K562 (cell line): ENCODE data around the gene SMAD1. TPM values are rescaled to one million over a fixed set of nuclear protein-coding genes. Genes with fewer than 3 reads are reported as not detected.

Experiments used
- ATAC-seq: fragments of 200-7000 bp; cut with Tn5 transposase; 3 replicates; pipeline ENCODE4 v1.9.1; 2020; ENCODE audit warnings: moderate library complexity
- BruUV-seq: library from RNA; stranded (reverse); fragments of 400-500 nt; replicated peaks from 2 replicates; lab custom pipeline; 2021; lab: Mats Ljungman, UMichigan
- CTCF ChIA-PET: fragments of 300-600 bp; formaldehyde crosslinking; extraction: SDS; loops from one replicate; lab custom pipeline; 2021; ENCODE audit warnings: low intra/inter-chr PET ratio; lab: Yijun Ruan, JAX
- POLR2A ChIA-PET: fragments of 300-600, 350-650 bp; sonication (Branson Sonifier 250); formaldehyde crosslinking; extraction: SDS; loops from one replicate; lab custom pipeline; 2021; ENCODE audit warnings: antibody characterized with exemption, inconsistent platforms; lab: Yijun Ruan, JAX
- DNase-seq, 4 experiments: peaks; one replicate each; pipeline versions ENCODE4 v3.0.0 to v3.0.0-alpha.2; 2011 to 2018; ENCODE audit warnings: low spot score in 3 of 4, mixed read lengths in 3 of 4; ENCODE audit errors: extremely low read depth in 1 of 4
- FAIRE-seq: peaks from 2 replicates; lab custom pipeline; 2011; peaks lifted over from hg19 to GRCh38; lab: Jason Lieb, UNC
- H2AFZ ChIP-seq: 2 replicates; pipeline ENCODE4 v1.6.0; 2011; ENCODE audit warnings: low read depth, low read length, control low read depth, inconsistent platforms
- H3K27ac ChIP-seq: fragments of 200-600 bp; 3 replicates; pipeline ENCODE4 v1.8.0; 2011; ENCODE audit warnings: low read depth, mild to moderate bottlenecking, control low read depth, inconsistent platforms, low read length, moderate library complexity, mixed read lengths; ENCODE audit errors: extremely low read depth
- H3K27me3 ChIP-seq, 2 experiments: fragments of 300-600 bp in 1 of 2; 2 replicates in 1 of 2; 3 replicates in 1 of 2; pipeline versions ENCODE4 v1.6.0 to v1.8.0; 2011; ENCODE audit warnings: inconsistent platforms in 2 of 2, low read length in 2 of 2, mild to moderate bottlenecking in 1 of 2, mixed read lengths in 1 of 2, moderate library complexity in 1 of 2; ENCODE audit not compliant: control insufficient read depth in 2 of 2, insufficient read depth in 2 of 2
- H3K36me3 ChIP-seq: fragments of 300-600 bp; 3 replicates; pipeline ENCODE4 v1.8.0; 2011; ENCODE audit warnings: mild to moderate bottlenecking, low read length, inconsistent platforms; ENCODE audit not compliant: control insufficient read depth, insufficient read depth
- H3K4me1 ChIP-seq, 2 experiments: fragments of 200-600 bp in 1 of 2; replicated peaks in 1 of 2; 2 replicates in 1 of 2; 3 replicates in 1 of 2; pipeline versions ENCODE4 v1.5.1 to v1.8.0; 2011; ENCODE audit warnings: inconsistent platforms in 2 of 2, low read length in 2 of 2, mild to moderate bottlenecking in 1 of 2, mixed read lengths in 1 of 2, moderate library complexity in 1 of 2; ENCODE audit not compliant: control insufficient read depth in 2 of 2, insufficient read depth in 2 of 2
- H3K4me2 ChIP-seq: 2 replicates; pipeline ENCODE4 v1.6.1; 2011; ENCODE audit warnings: low read length, control low read depth, inconsistent platforms, mixed read lengths; ENCODE audit not compliant: insufficient read depth
- H3K4me3 ChIP-seq: fragments of 200-600 bp; sonication (generic), shearing (Covaris generic); 2 replicates; pipeline ENCODE4 v1.5.1; 2016; ENCODE audit warnings: control low read depth, inconsistent platforms
- H3K79me2 ChIP-seq: fragments of 200-600 bp; 3 replicates; pipeline ENCODE4 v1.8.0; 2011; ENCODE audit warnings: low read length, inconsistent platforms; ENCODE audit not compliant: control insufficient read depth, insufficient read depth
- H3K9ac ChIP-seq, 2 experiments: 2 replicates each; pipeline versions ENCODE4 v1.6.0 to v1.6.1; 2011; ENCODE audit warnings: low read depth in 2 of 2, low read length in 2 of 2, control low read depth in 1 of 2, inconsistent platforms in 1 of 2, mild to moderate bottlenecking in 1 of 2, mixed read lengths in 1 of 2; ENCODE audit not compliant: insufficient read depth in 1 of 2
- H3K9me1 ChIP-seq: one replicate; pipeline ENCODE4 v1.6.0; 2011; ENCODE audit warnings: inconsistent platforms, mild to moderate bottlenecking, low read length, moderate library complexity; ENCODE audit not compliant: control insufficient read depth, insufficient read depth
- H3K9me3 ChIP-seq: replicated peaks from 2 replicates; pipeline ENCODE4 v1.5.1; 2011; ENCODE audit warnings: low read depth, low read length, inconsistent platforms; ENCODE audit not compliant: control insufficient read depth, insufficient read depth
- H4K20me1 ChIP-seq: replicated peaks from 2 replicates; pipeline ENCODE4 v1.6.1; 2011; ENCODE audit warnings: low read length, inconsistent platforms, mixed read lengths; ENCODE audit not compliant: control insufficient read depth, insufficient read depth
- ARNT ChIP-seq, 2 experiments: fragments of 450-650 bp; IDR thresholded peaks; 2 replicates each; pipeline ENCODE4 v1.6.1; 2016; ENCODE audit warnings: mild to moderate bottlenecking in 1 of 2
- CEBPG ChIP-seq, 3 experiments: fragments of 200-800 bp in 1 of 3; sonication (Bioruptor generic) in 1 of 3; sonication (generic) in 1 of 3; formaldehyde crosslinking in 1 of 3; IDR thresholded peaks in 2 of 3; conservative IDR thresholded peaks in 1 of 3; 2 replicates each; pipeline versions ENCODE4 v1.6.1 to v1.8.0; 2016 to 2022; ENCODE audit warnings: missing compliant biosample characterization in 2 of 3, missing genetic modification characterization in 2 of 3, mild to moderate bottlenecking in 1 of 3, missing genetic modification reagents in 1 of 3
- DNMT1 ChIP-seq: fragments of 450-650 bp; IDR thresholded peaks from 2 replicates; pipeline ENCODE4 v1.6.1; 2016; ENCODE audit warnings: antibody characterized with exemption, mild to moderate bottlenecking
- ETV1 ChIP-seq: fragments of 450-650 bp; conservative IDR thresholded peaks from 2 replicates; pipeline ENCODE4 v1.6.1; 2016; ENCODE audit warnings: missing genetic modification characterization, control low read depth, low read depth, missing compliant biosample characterization
- FIP1L1 ChIP-seq: fragments of 200-400 bp; formaldehyde crosslinking; IDR thresholded peaks from 2 replicates; pipeline ENCODE4 v1.6.1; 2018; ENCODE audit warnings: mild to moderate bottlenecking, low read depth, low read length; ENCODE audit not compliant: poor library complexity, severe bottlenecking
- HNRNPK ChIP-seq: fragments of 200-400 bp; formaldehyde crosslinking; IDR thresholded peaks from one replicate; pipeline ENCODE4 v1.6.1; 2018; ENCODE audit warnings: mild to moderate bottlenecking, low read depth, low read length; ENCODE audit not compliant: poor library complexity, severe bottlenecking
- MAZ ChIP-seq, 2 experiments: fragments of 450-650 bp in 1 of 2; sonication (generic) in 1 of 2; formaldehyde crosslinking; IDR thresholded peaks in 1 of 2; conservative IDR thresholded peaks in 1 of 2; 2 replicates each; pipeline versions ENCODE4 v1.4.0 to v1.5.0; 2020; ENCODE audit warnings: mild to moderate bottlenecking in 1 of 2, missing genetic modification reagents in 1 of 2
- NR2C1 ChIP-seq, 2 experiments: fragments of 450-650 bp; IDR thresholded peaks; 2 replicates each; pipeline ENCODE4 v1.6.1; 2017; ENCODE audit warnings: mild to moderate bottlenecking in 2 of 2, antibody characterized with exemption in 1 of 2, inconsistent platforms in 1 of 2, missing compliant biosample characterization in 1 of 2, missing genetic modification characterization in 1 of 2
- PHB2 ChIP-seq: fragments of 450-650 bp; IDR thresholded peaks from 2 replicates; pipeline ENCODE4 v1.6.1; 2017; ENCODE audit warnings: low read depth
- RHOXF2B ChIP-seq: fragments of 250-450 bp; sonication (Bioruptor Pico); conservative IDR thresholded peaks from 2 replicates; pipeline ENCODE4 v1.5.1; 2021
- SMARCB1 ChIP-seq: IDR thresholded peaks from 2 replicates; pipeline ENCODE4 v1.6.1; 2011; ENCODE audit warnings: improper control_type of control experiment, low read depth; ENCODE audit not compliant: insufficient read length
- SMC3 ChIP-seq: conservative IDR thresholded peaks from 2 replicates; pipeline ENCODE4 v1.6.1; 2011; ENCODE audit warnings: low read depth, low read length, improper control_type of control experiment; ENCODE audit not compliant: insufficient read depth
- SRSF3 ChIP-seq: fragments of 200-400 bp; formaldehyde crosslinking; IDR thresholded peaks from 2 replicates; pipeline ENCODE4 v1.6.1; 2016; ENCODE audit warnings: mild to moderate bottlenecking, low read length, moderate library complexity; ENCODE audit not compliant: insufficient read depth
- ZNF436 ChIP-seq: fragments of 250-450, 450-650 bp; sonication (Bioruptor Pico); formaldehyde crosslinking; IDR thresholded peaks from 2 replicates; pipeline ENCODE4 v1.7.0; 2020; ENCODE audit warnings: mild to moderate bottlenecking
- ZNF583 ChIP-seq: fragments of 250-450 bp; sonication (Bioruptor Pico); IDR thresholded peaks from 2 replicates; pipeline ENCODE4 v1.4.0; 2020
- WGBS: fragments of 100-300 bp; shearing (Covaris generic); methylation state at CpG from one replicate; pipeline ENCODE4 v1.1.6; 2016; ENCODE audit warnings: low coverage, mixed read lengths; ENCODE audit not compliant: insufficient coverage; ENCODE audit errors: missing lambda C conversion rate; 5-methylcytosine and 5-hydroxymethylcytosine counted together
- in situ Hi-C: fragments of 300-500 bp; cut with MboI; formaldehyde crosslinking; loops from 4 replicates; pipeline ENCODE4 v1.15.0; 2018; ENCODE audit warnings: inconsistent platforms, mixed read lengths
- intact Hi-C: fragments of 100-400 bp; cut with micrococcal nuclease; formaldehyde crosslinking; loops from 2 replicates; pipeline ENCODE4 v1.14.2; 2022
- polyA plus RNA-seq, 8 experiments: library from polyadenylated mRNA; depleted of rRNA in 4 of 8; stranded (reverse) in 5 of 8; unstranded in 3 of 8; fragments of >200 nt; fragmentation: Nextera tagmentation in 2 of 8; fragmentation: Illumina TruSeq in 1 of 8; extraction: Ambion mirVana in 2 of 8; extraction: Trizol in 1 of 8; gene quantifications; 2 replicates each; pipeline versions ENCODE4 v1.2.1 to v1.2.3, GENCODE V29; 2011 to 2014; ENCODE audit warnings: inconsistent platforms in 1 of 8, missing spikeins in 1 of 8
- total RNA-seq, 7 experiments: library from RNA; depleted of rRNA in 6 of 7; stranded (reverse); fragments of >200 nt in 6 of 7; fragmentation: Illumina TruSeq in 2 of 7; extraction: Trizol in 2 of 7; gene quantifications; 2 replicates each; pipeline versions ENCODE4 v1.2.1 to v1.2.3, GENCODE V29; 2011 to 2021; ENCODE audit warnings: low replicate concordance in 1 of 7
- TF ChIP-seq, protein P1 (sequence below): sonication (generic); formaldehyde crosslinking; IDR thresholded peaks from 2 replicates; pipeline ENCODE4 v1.5.0; 2020; ENCODE audit warnings: missing genetic modification reagents
- TF ChIP-seq, protein P2 (sequence below): sonication (generic); formaldehyde crosslinking; IDR thresholded peaks from 2 replicates; pipeline ENCODE4 v1.8.1; 2023; ENCODE audit warnings: mild to moderate bottlenecking, missing genetic modification reagents

SMAD1 gene
- total and polyA plus RNA-seq, 9 of the 15 experiments (the other 6 are each of a cell fraction or from before 2014, with no cell fraction given), result 0.05 to 0.54 (median 0.21) TPM; not detected in 3

DNA sequence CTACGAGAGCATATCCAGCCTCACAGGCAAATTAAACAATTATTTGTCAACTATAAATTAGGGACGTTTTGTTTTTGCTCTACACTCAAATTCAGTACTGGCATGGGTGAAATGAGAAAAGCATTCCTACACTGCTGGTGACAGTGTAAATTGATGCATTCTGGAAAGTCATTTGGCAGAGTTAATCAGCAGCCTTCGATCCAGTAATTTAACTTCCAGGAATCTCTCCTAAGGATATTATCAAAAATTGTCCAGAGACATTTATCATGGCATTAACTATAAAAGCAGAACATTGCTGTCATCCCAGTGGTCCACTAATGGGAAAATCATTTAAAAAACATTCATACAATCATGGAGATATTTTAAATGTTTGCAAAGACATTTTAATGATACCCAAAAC, 70.0 kb downstream of the SMAD1 start:
- POLR2A ChIA-PET, result no interaction called here
- in situ Hi-C loops, result loop anchor here (25.0 kb wide), 1 partner anchor 314 kb away; no protein-coding TSS in a partner anchor
- H3K27ac ChIP-seq, result no peak overlapping the region

More for the DNA sequence above, 70.0 kb downstream of the SMAD1 start:
- Histone ChIP-seq H3K4me1 (no peaks in the 10 kb centered on the region), H3K9me1 (no peaks in the 10 kb centered on the region), H3K4me3 (no peak overlapping the region), H3K9me3 (no peaks in the 10 kb centered on the region)
- DNase-seq, result no peak
- intact Hi-C loops, result no loop called here
- no peak for TF ChIP-seq ARNT (IDR thresholded peaks at IDR 0.05)
- no peak for TF ChIP-seq CEBPG (CRISPR knock-in tag; IDR thresholded peaks at IDR 0.05)
- TF ChIP-seq CEBPG (tag; conservative IDR thresholded peaks at IDR 0.05 in 1 of 2, IDR thresholded peaks at IDR 0.05 in 1 of 2), result no peak
- no peak for TF ChIP-seq ZNF583 (CRISPR knock-in tag)
- no peak for TF ChIP-seq HNRNPK
- no peak for TF ChIP-seq DNMT1
- no peak for TF ChIP-seq ETV1 (tag)
- TF ChIP-seq PHB2, result no peak
- no peak for TF ChIP-seq FIP1L1
- TF ChIP-seq RHOXF2B, result no peak
- TF ChIP-seq SRSF3, result no peak
- no peak for TF ChIP-seq NR2C1 (IDR thresholded peaks at IDR 0.05)
- no peak for TF ChIP-seq NR2C1 (tag; IDR thresholded peaks at IDR 0.05)
- no peak for TF ChIP-seq SMARCB1
- no peak for TF ChIP-seq MAZ (CRISPR knock-in tag; conservative IDR thresholded peaks at IDR 0.05 in 1 of 2, IDR thresholded peaks at IDR 0.05 in 1 of 2)
- no peak for TF ChIP-seq ZNF436
- TF ChIP-seq, protein P1, sequence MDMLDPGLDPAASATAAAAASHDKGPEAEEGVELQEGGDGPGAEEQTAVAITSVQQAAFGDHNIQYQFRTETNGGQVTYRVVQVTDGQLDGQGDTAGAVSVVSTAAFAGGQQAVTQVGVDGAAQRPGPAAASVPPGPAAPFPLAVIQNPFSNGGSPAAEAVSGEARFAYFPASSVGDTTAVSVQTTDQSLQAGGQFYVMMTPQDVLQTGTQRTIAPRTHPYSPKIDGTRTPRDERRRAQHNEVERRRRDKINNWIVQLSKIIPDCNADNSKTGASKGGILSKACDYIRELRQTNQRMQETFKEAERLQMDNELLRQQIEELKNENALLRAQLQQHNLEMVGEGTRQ, result no peak
- no peak for TF ChIP-seq SMC3
- TF ChIP-seq, protein P2, sequence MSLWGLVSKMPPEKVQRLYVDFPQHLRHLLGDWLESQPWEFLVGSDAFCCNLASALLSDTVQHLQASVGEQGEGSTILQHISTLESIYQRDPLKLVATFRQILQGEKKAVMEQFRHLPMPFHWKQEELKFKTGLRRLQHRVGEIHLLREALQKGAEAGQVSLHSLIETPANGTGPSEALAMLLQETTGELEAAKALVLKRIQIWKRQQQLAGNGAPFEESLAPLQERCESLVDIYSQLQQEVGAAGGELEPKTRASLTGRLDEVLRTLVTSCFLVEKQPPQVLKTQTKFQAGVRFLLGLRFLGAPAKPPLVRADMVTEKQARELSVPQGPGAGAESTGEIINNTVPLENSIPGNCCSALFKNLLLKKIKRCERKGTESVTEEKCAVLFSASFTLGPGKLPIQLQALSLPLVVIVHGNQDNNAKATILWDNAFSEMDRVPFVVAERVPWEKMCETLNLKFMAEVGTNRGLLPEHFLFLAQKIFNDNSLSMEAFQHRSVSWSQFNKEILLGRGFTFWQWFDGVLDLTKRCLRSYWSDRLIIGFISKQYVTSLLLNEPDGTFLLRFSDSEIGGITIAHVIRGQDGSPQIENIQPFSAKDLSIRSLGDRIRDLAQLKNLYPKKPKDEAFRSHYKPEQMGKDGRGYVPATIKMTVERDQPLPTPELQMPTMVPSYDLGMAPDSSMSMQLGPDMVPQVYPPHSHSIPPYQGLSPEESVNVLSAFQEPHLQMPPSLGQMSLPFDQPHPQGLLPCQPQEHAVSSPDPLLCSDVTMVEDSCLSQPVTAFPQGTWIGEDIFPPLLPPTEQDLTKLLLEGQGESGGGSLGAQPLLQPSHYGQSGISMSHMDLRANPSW (CRISPR knock-in tag), result no peak
- TF ChIP-seq, all 486 proteins: peak for 0
- H3K79me2 ChIP-seq, result no peaks in the 10 kb centered on the region
- H3K36me3 ChIP-seq, result no peaks in the 10 kb centered on the region
- H3K27me3 ChIP-seq, result peaks cover 0 to 4% of the 10 kb centered on the region in 2 experiments; a peak in 1 of 5 replicates
- no peak overlapping the region for H3K9ac ChIP-seq
- 4% methylated on average over 3 of the region's 3 CpGs for WGBS
- H3K4me2 ChIP-seq, result no peak overlapping the region
- no peak overlapping the region for H2AFZ ChIP-seq
- H4K20me1 ChIP-seq, result no peaks in the 10 kb centered on the region
- no peak for ATAC-seq
- FAIRE-seq, result no peak
- BruUV-seq, result no TSS peak
- CTCF ChIA-PET, result no interaction called here
